ENCODE results near the gene DNAH14. TPM values are rescaled to one million over a fixed set of nuclear protein-coding genes. Genes with fewer than 3 reads are reported as not detected.

DNAH14 gene
- total and polyA plus RNA-seq, 12 donors: 7.6 to 25.3 (median 16.5) TPM

DNA sequence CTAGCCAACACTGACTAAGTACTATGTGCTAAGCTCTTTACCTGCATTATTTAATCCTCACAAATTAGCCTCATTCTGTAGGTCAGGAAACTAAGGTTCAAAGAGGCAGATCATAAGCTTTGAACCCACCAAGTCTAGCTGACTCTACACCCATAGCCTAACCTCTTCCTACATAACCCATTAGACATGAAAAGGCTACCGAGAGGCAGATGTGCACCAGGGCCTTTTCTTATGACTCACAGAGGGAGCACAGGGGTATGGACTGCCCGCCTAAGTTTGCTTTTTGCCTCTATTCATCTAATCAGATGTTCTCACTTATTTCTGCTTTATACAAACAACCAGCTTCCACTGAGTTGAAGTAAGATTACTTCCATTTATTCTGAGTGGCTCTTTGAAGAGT is 466.9 kb downstream of the DNAH14 start:
- TF ChIP-seq, protein P1, sequence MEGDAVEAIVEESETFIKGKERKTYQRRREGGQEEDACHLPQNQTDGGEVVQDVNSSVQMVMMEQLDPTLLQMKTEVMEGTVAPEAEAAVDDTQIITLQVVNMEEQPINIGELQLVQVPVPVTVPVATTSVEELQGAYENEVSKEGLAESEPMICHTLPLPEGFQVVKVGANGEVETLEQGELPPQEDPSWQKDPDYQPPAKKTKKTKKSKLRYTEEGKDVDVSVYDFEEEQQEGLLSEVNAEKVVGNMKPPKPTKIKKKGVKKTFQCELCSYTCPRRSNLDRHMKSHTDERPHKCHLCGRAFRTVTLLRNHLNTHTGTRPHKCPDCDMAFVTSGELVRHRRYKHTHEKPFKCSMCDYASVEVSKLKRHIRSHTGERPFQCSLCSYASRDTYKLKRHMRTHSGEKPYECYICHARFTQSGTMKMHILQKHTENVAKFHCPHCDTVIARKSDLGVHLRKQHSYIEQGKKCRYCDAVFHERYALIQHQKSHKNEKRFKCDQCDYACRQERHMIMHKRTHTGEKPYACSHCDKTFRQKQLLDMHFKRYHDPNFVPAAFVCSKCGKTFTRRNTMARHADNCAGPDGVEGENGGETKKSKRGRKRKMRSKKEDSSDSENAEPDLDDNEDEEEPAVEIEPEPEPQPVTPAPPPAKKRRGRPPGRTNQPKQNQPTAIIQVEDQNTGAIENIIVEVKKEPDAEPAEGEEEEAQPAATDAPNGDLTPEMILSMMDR (IDR thresholded peaks at IDR 0.05): no peak
- no peak for TF ChIP-seq POLR2A (IDR thresholded peaks at IDR 0.05)
- Histone ChIP-seq H3K27ac (no peak overlapping the region), H3K9me3 (replicated peaks in 1 of 3) (no peaks in the 10 kb centered on the region), H3K27me3 (no peaks in the 10 kb centered on the region), H3K4me1 (replicated peaks in 1 of 2) (no peaks in the 10 kb centered on the region), H3K4me3 (no peak overlapping the region), H3K36me3 (replicated peaks in 1 of 2) (peaks cover 0 to 4% of the 10 kb centered on the region in 2 donors)
- DNase-seq: no peak
- WGBS, 4 donors: 92 to 96% (median 94%) methylated on average over 2 of the region's 2 CpGs
- intact Hi-C loops (cut with DNase I): no loop called here

DNA sequence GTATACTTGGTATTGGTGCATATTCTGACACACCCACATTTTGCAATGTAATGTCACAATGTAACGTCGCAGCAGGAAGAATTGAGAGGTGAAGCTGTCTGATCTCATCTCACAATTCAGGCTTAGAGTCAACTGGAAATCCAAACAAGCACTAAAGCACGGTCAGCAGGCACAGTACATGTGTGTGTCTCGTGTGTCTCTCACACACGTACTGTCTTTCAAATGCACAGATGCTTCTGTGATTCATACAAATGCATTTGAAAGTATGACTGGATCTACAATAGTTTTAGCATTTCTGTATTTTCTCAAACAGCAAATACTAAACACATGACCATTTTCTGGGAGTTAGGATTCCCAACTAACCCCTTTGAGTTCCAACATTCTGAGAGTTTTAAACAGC is 471.5 kb downstream of the DNAH14 start:
- no peaks in the 10 kb centered on the region for H3K9me3 ChIP-seq (replicated peaks in 1 of 3)
- peaks cover 0 to 17% of the 10 kb centered on the region in 2 donors for H3K36me3 ChIP-seq (replicated peaks in 1 of 2)
- no peak overlapping the region for H3K27ac ChIP-seq
- intact Hi-C loops (cut with DNase I): no loop called here
- no peak for TF ChIP-seq POLR2A (IDR thresholded peaks at IDR 0.05)
- TF ChIP-seq, protein P1 (IDR thresholded peaks at IDR 0.05): no peak
- no peaks in the 10 kb centered on the region for H3K27me3 ChIP-seq
- no peaks in the 10 kb centered on the region for H3K4me1 ChIP-seq (replicated peaks in 1 of 2)
- H3K4me3 ChIP-seq: no peak overlapping the region
- 91 to 99% (median 95%) methylated on average over 5 of the region's 5 CpGs for WGBS, 4 donors
- DNase-seq: no peak

DNA sequence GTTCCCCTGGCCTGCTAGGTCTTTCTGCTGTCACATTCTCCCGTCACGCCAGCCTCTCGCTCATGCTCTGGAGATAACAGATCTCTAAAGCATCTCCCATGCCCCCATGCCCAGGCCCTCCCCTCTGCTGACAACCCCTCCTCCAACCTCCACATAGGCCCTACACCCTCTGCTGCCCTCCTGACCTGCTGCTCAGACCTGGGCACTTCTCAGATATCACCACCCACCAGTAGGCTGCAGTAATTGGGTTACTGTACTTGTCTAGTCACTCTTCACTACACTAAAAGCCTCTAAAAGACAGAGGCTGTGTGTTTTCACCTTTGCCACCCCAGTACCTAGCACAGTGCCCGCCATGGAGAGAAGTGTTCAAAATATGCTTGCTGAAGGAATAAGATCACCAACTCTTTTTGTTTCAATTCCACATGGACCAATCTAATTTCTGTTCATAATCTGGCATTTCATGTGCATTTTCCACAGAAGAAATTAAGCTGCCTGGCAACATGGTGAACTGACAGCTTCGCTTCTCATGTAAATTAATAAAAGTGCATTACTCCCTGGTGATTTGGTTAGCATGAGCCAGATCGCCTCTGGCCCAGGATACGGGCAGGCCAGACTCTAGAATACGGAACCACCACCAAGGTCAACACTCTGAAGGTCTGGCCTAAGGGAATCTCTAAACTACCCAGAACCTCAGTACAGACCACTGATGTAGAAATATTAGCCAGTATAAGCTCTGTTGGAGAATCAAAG is 477.7 kb downstream of the DNAH14 start:
- TF ChIP-seq POLR2A (IDR thresholded peaks at IDR 0.05): no peak
- TF ChIP-seq, protein P1 (IDR thresholded peaks at IDR 0.05): no peak
- WGBS, 4 donors: 89 to 97% (median 93%) methylated on average over 8 of the region's 8 CpGs
- Histone ChIP-seq H3K4me3 (no peak overlapping the region), H3K9me3 (replicated peaks in 1 of 3) (no peaks in the 10 kb centered on the region), H3K4me1 (replicated peaks in 1 of 2) (no peaks in the 10 kb centered on the region), H3K27ac (no peak overlapping the region), H3K27me3 (no peaks in the 10 kb centered on the region), H3K36me3 (replicated peaks in 1 of 2) (peaks cover 0 to 34% of the 10 kb centered on the region in 2 donors)
- intact Hi-C loops (cut with DNase I): no loop called here
- DNase-seq: peak in 1 of 7 donors; percentile 69

DNA sequence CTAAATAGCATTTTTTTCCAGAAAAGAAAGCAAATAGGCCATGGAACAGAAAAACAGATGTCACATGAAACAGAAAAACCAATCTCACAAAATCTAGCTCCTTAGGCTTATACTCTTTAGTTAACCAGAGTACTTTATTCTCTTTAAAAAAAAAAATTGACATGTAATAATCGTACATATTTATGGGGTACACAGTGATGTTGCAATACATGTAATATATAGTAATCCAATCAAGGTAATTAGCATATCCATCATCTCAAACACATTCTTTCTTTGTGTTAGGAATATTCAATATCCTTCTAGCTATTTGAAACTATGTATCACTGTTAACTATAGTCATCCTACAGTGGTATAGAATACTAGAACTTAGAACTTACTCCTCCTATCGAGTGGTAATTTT is 478.3 kb downstream of the DNAH14 start:
- WGBS, 4 donors: 94 to 97% (median 97%) methylated on average over 2 of the region's 2 CpGs
- intact Hi-C loops (cut with DNase I): no loop called here
- Histone ChIP-seq H3K36me3 (replicated peaks in 1 of 2) (peaks cover 0 to 34% of the 10 kb centered on the region in 2 donors), H3K4me3 (no peak overlapping the region), H3K27ac (no peak overlapping the region), H3K27me3 (no peaks in the 10 kb centered on the region), H3K4me1 (replicated peaks in 1 of 2) (no peaks in the 10 kb centered on the region), H3K9me3 (replicated peaks in 1 of 3) (no peaks in the 10 kb centered on the region)
- no peak for DNase-seq
- TF ChIP-seq, protein P1 (IDR thresholded peaks at IDR 0.05): no peak
- TF ChIP-seq POLR2A (IDR thresholded peaks at IDR 0.05): no peak

Measured in adrenal gland (tissue), 12 donors.